ENCODE measurements around the gene NFKB2. TPM values are rescaled to one million over a fixed set of nuclear protein-coding genes. Genes with fewer than 3 reads are reported as not detected.
A peak's percentile ranks its signal among the peaks of the same experiment; 100 is the strongest.

The NFKB2 gene
- total and polyA plus RNA-seq, 2 of the 8 experiments (the other 6 are each of a cell fraction or from before 2014, with no cell fraction given), result 20.4 to 31.4 TPM

DNA sequence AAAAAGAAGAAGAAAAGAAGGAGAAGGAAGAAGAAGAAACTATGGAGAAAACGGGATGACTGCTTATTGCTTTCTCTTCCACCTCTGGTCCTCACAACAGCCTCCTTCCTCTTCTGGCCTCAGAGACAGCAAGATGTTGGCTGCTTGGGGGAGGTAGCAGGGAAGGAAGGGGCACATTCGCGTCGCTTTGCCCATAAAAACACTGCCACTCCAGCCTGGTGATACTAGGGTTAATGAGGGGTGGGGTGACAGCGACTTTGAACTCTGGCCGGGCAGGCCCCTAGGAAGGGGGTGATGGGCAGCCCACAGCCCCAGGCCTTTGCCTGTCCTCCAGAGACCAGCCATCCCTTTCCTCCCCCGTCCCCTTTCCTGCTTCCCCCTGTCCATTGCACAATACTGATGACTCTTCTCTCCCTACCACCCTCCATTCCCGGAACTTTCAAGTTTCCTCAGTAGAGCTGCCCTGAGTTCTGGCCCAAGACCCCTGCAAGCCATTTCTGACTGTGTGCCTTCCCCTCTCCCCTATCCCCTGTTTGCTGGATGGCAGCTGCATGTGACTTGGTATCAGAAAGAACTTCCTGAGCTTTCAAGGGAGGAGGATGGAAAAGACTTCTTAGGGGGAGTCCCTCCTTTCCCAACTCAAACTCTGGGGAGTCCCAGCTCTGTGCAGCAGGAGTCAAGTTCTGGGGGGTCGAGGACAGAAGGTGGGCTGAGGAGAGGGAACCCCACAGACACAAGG is 39.1 kb downstream of the NFKB2 start:
- Histone ChIP-seq H3K23me2 (ENCODE audit: low read depth, low read length) (peaks cover 9% of the 10 kb centered on the region), H4K5ac (ENCODE audit: insufficient read length, low read depth, low read length) (no peak overlapping the region), H2BK20ac (ENCODE audit: low read length) (no peak overlapping the region), H2BK5ac (ENCODE audit: low read depth, low read length) (no peak overlapping the region), H3K4me2 (ENCODE audit: insufficient read depth in 1 of 2, low read depth in 2 of 2, low read length in 2 of 2) (peak overlapping the region; percentile 62 to 74), H3K23ac (ENCODE audit: insufficient read length) (no peak overlapping the region), H3K27ac (ENCODE audit: low read depth, low read length) (no peak overlapping the region), H3K56ac (replicated peaks; ENCODE audit: insufficient read length, low read depth, low read length) (no peak overlapping the region), H2BK120ac (replicated peaks; ENCODE audit: low read depth, low read length) (no peak overlapping the region), H3K4me3 (ENCODE audit: extremely low read depth in 1 of 4, insufficient read depth in 2 of 4, low read depth in 3 of 4, low read length in 4 of 4) (peak overlapping the region in 2 of 4 experiments; percentile 2 to 52; a peak in 1 of 8 replicates), H2AK5ac (ENCODE audit: low read depth, low read length) (0 out of 2 replicates have a peak overlapping the region, but pooled peaks have one; percentile 24), H3K27me3 (replicated peaks in 1 of 4; ENCODE audit: control insufficient read depth in 3 of 4, extremely low read depth in 1 of 4, insufficient read depth in 3 of 4, low read length in 3 of 4) (peaks cover 13 to 37% (median 34%) of the 10 kb centered on the region in 4 experiments), H2AFZ (ENCODE audit: low read length) (no peak overlapping the region), H3K36me3 (ENCODE audit: control insufficient read depth in 2 of 4, insufficient read depth in 4 of 4, low read length in 3 of 4) (no peaks in the 10 kb centered on the region; a peak in 1 of 8 replicates), H3K18ac (ENCODE audit: extremely low read depth, low read length) (no peak overlapping the region), H4K20me1 (replicated peaks in 1 of 2; ENCODE audit: control insufficient read depth in 1 of 2, insufficient read depth in 2 of 2, low read length in 2 of 2) (no peaks in the 10 kb centered on the region), H3K14ac (ENCODE audit: insufficient read length) (no peak overlapping the region), H3K79me1 (ENCODE audit: low read depth, low read length) (no peaks in the 10 kb centered on the region), H3K4me1 (replicated peaks in 1 of 4; ENCODE audit: control insufficient read depth in 3 of 4, insufficient read depth in 4 of 4, low read length in 3 of 4) (peaks cover 0 to 18% (median 13%) of the 10 kb centered on the region in 4 experiments; a peak in 6 of 7 replicates), H4K8ac (ENCODE audit: extremely low read depth, insufficient read depth, low read length) (no peak overlapping the region), H2BK12ac (ENCODE audit: low read depth, low read length) (no peak overlapping the region), H3K9ac (replicated peaks in 1 of 4; ENCODE audit: extremely low read depth in 1 of 4, low read depth in 3 of 4, low read length in 3 of 4) (no peak overlapping the region), H3K9me3 (ENCODE audit: insufficient read depth in 2 of 2, low read depth in 1 of 2, low read length in 1 of 2) (no peaks in the 10 kb centered on the region), H3K4ac (replicated peaks; ENCODE audit: insufficient read length, low read depth, low read length) (no peak overlapping the region), H3K79me2 (ENCODE audit: control insufficient read depth in 1 of 2, insufficient read depth in 2 of 2, low read length in 2 of 2) (no peaks in the 10 kb centered on the region; a peak in 1 of 4 replicates), H4K91ac (replicated peaks; ENCODE audit: insufficient read length, low read length) (no peak overlapping the region), H2BK15ac (ENCODE audit: low read length) (no peak overlapping the region)
- ChIA-PET POLR2A (ENCODE audit: partially characterized antibody) (interaction anchor here (0.6 to 9.0 kb wide), 5 partner anchors 13 to 211 kb away, joined by 3 to 75 read pairs (median 23); partner anchors contain the start of genes C10orf95 and FBXL15), CTCF (ENCODE audit: partially characterized antibody) (interaction anchor here (1.0 to 7.5 kb wide), 11 partner anchors 8 to 51 kb away, joined by 4 to 40 read pairs (median 8); partner anchors contain the start of genes C10orf95, FBXL15 and NFKB2)
- DNase-seq (ENCODE audit: low read depth in 1 of 2, low spot score in 2 of 2) (no peak), FAIRE-seq (no peak)
- WGBS, 2 experiments (ENCODE audit: extremely low coverage in 1 of 2, insufficient coverage in 1 of 2, insufficient read length in 1 of 2, insufficient replicate concordance in 2 of 2, low coverage in 1 of 2, low lambda C conversion rate in 2 of 2, missing lambda C conversion rate in 1 of 2), result 26% methylated on average over 7 of the region's 9 CpGs; no CpG with 5 or more reads in 1 of the 2 experiments
- TF ChIP-seq, protein P1, sequence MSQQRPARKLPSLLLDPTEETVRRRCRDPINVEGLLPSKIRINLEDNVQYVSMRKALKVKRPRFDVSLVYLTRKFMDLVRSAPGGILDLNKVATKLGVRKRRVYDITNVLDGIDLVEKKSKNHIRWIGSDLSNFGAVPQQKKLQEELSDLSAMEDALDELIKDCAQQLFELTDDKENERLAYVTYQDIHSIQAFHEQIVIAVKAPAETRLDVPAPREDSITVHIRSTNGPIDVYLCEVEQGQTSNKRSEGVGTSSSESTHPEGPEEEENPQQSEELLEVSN (IDR thresholded peaks at IDR 0.05), result no peak
- peak; percentile 77 for TF ChIP-seq CEBPB (IDR thresholded peaks at IDR 0.05; ENCODE audit: low read depth, low read length)
